SK-N-SH (cell line): ENCODE measurements around the gene BCLAF1. TPM values are rescaled to one million over a fixed set of nuclear protein-coding genes. Genes with fewer than 3 reads are reported as not detected.

Experiments
- CTCF ChIA-PET: fragments of 300-600, 350-600 bp; formaldehyde crosslinking; extraction: SDS; loops from one replicate; lab custom pipeline; 2021; lab: Yijun Ruan, JAX
- POLR2A ChIA-PET: fragments of 350-600 bp; sonication (Branson Sonifier 250); formaldehyde crosslinking; extraction: SDS; loops from one replicate; lab custom pipeline; 2020; ENCODE audit warnings: antibody characterized with exemption, inconsistent platforms; lab: Yijun Ruan, JAX
- DNase-seq: peaks from one replicate; pipeline ENCODE4 v3.0.0; 2012
- H2AFZ ChIP-seq: fragments of 200-600 bp; sonication (generic); 2 replicates; pipeline ENCODE4 v1.8.1; 2016; ENCODE audit warnings: antibody characterized with exemption, mild to moderate bottlenecking, low read depth
- H3F3A ChIP-seq: fragments of 200-600 bp; sonication (generic); replicated peaks from 2 replicates; pipeline ENCODE3; 2016; ENCODE audit warnings: antibody characterized with exemption, mild to moderate bottlenecking; ENCODE audit not compliant: insufficient read depth
- H3K27ac ChIP-seq, 2 experiments: fragments of 200-500 bp in 1 of 2; fragments of 200-600 bp in 1 of 2; sonication (Bioruptor generic) in 1 of 2; sonication (generic), shearing (Covaris generic) in 1 of 2; 2 replicates each; pipeline versions ENCODE4 v1.5.1 to v1.6.1; 2014 to 2016; ENCODE audit warnings: low read depth in 2 of 2, inconsistent platforms in 1 of 2, low read length in 1 of 2, mild to moderate bottlenecking in 1 of 2, mixed read lengths in 1 of 2
- H3K27me3 ChIP-seq: fragments of 200-600 bp; sonication (generic), shearing (Covaris generic); 2 replicates; pipeline ENCODE4 v1.6.1; 2016; ENCODE audit warnings: mixed run types; ENCODE audit not compliant: insufficient read depth
- H3K36me3 ChIP-seq, 2 experiments: fragments of 200-500 bp in 1 of 2; fragments of 200-600 bp in 1 of 2; sonication (Bioruptor generic) in 1 of 2; sonication (generic) in 1 of 2; replicated peaks in 1 of 2; 2 replicates each; pipeline versions ENCODE3 to v1.5.1; 2014 to 2016; ENCODE audit warnings: low read length in 1 of 2, mild to moderate bottlenecking in 1 of 2; ENCODE audit not compliant: insufficient read depth in 2 of 2, control insufficient read depth in 1 of 2
- H3K4me1 ChIP-seq, 2 experiments: fragments of 200-500 bp in 1 of 2; fragments of 200-600 bp in 1 of 2; sonication (Bioruptor generic) in 1 of 2; sonication (generic), shearing (Covaris generic) in 1 of 2; 2 replicates each; pipeline versions ENCODE4 v1.5.1 to v1.6.1; 2014 to 2016; ENCODE audit warnings: low read depth in 1 of 2, low read length in 1 of 2, mixed run types in 1 of 2; ENCODE audit not compliant: insufficient read depth in 2 of 2, control insufficient read depth in 1 of 2
- H3K4me2 ChIP-seq: fragments of 200-600 bp; sonication (generic), shearing (Covaris generic); 2 replicates; pipeline ENCODE4 v1.6.1; 2017; ENCODE audit warnings: mixed run types
- H3K4me3 ChIP-seq, 2 experiments: fragments of 200-500 bp in 1 of 2; fragments of 200-600 bp in 1 of 2; sonication (Bioruptor generic) in 1 of 2; sonication (generic), shearing (Covaris generic) in 1 of 2; 2 replicates each; pipeline versions ENCODE4 v1.5.1 to v1.8.1; 2014 to 2016; ENCODE audit warnings: low read depth in 2 of 2, inconsistent platforms in 1 of 2, low read length in 1 of 2, mild to moderate bottlenecking in 1 of 2, mixed read lengths in 1 of 2, moderate library complexity in 1 of 2
- H3K79me2 ChIP-seq: fragments of 200-600 bp; sonication (generic); 2 replicates; pipeline ENCODE4 v1.8.1; 2017; ENCODE audit warnings: mild to moderate bottlenecking; ENCODE audit not compliant: insufficient read depth
- H3K9ac ChIP-seq: fragments of 200-600 bp; sonication (generic); 2 replicates; pipeline ENCODE4 v1.6.1; 2017; ENCODE audit warnings: mixed run types
- H3K9me2 ChIP-seq: fragments of 200-600 bp; sonication (generic); 2 replicates; pipeline ENCODE4 v1.6.1; 2017; ENCODE audit warnings: mixed run types
- H3K9me3 ChIP-seq: fragments of 200-600 bp; sonication (generic); 2 replicates; pipeline ENCODE4 v1.6.1; 2017; ENCODE audit warnings: mixed run types, mild to moderate bottlenecking, moderate library complexity
- H4K20me1 ChIP-seq: fragments of 200-600 bp; sonication (generic); 2 replicates; pipeline ENCODE4 v1.6.1; 2017; ENCODE audit warnings: mild to moderate bottlenecking, mixed run types; ENCODE audit not compliant: insufficient read depth
- FOSL2 ChIP-seq: IDR thresholded peaks from 2 replicates; pipeline ENCODE4 v1.4.0; 2012; ENCODE audit warnings: low read depth, mild to moderate bottlenecking, moderate library complexity, borderline replicate concordance
- MEF2A ChIP-seq: IDR thresholded peaks from 2 replicates; pipeline ENCODE4 v1.4.0; 2012; ENCODE audit warnings: low read depth, borderline replicate concordance
- NFIC ChIP-seq: IDR thresholded peaks from 2 replicates; pipeline ENCODE4 v1.4.0; 2012; ENCODE audit warnings: borderline replicate concordance
- NRF1 ChIP-seq: IDR thresholded peaks from 2 replicates; pipeline ENCODE4 v1.6.1; 2012; ENCODE audit warnings: low read depth, mild to moderate bottlenecking, low read length
- POLR2AphosphoS5 ChIP-seq: IDR thresholded peaks from 2 replicates; pipeline ENCODE4 v1.6.1; 2012; ENCODE audit warnings: low read depth, low read length
- RAD21 ChIP-seq: IDR thresholded peaks from 2 replicates; pipeline ENCODE4 v1.6.1; 2012; ENCODE audit warnings: mild to moderate bottlenecking, low read length
- RCOR1 ChIP-seq: fragments of 150-350 bp; IDR thresholded peaks from 2 replicates; pipeline ENCODE4 v1.6.1; 2017; ENCODE audit warnings: antibody characterized with exemption, low read length
- RFX5 ChIP-seq: IDR thresholded peaks from 2 replicates; pipeline ENCODE4 v1.6.1; 2012; ENCODE audit warnings: mild to moderate bottlenecking, improper control_type of control experiment, low read length
- RXRA ChIP-seq: IDR thresholded peaks from 2 replicates; pipeline ENCODE4 v1.4.0; 2012; ENCODE audit warnings: low read depth, mild to moderate bottlenecking, borderline replicate concordance
- SMC3 ChIP-seq: IDR thresholded peaks from 2 replicates; pipeline ENCODE4 v1.6.1; 2012; ENCODE audit warnings: low read depth, low read length, improper control_type of control experiment
- TAF1 ChIP-seq: IDR thresholded peaks from 2 replicates; pipeline ENCODE4 v1.6.1; 2012; ENCODE audit warnings: low read depth, mild to moderate bottlenecking, low read length, moderate library complexity, borderline replicate concordance
- TEAD4 ChIP-seq: IDR thresholded peaks from 2 replicates; pipeline ENCODE4 v1.4.0; 2012; ENCODE audit warnings: mild to moderate bottlenecking, borderline replicate concordance; ENCODE audit not compliant: insufficient read depth
- WGBS: methylation state at CpG from one replicate; pipeline ENCODE4 v1.1.6; 2017; ENCODE audit warnings: low lambda C conversion rate; 5-methylcytosine and 5-hydroxymethylcytosine counted together
- polyA plus RNA-seq, 3 experiments: library from polyadenylated mRNA; depleted of rRNA; stranded (reverse); fragments of >200 nt; gene quantifications; 2 replicates each; pipeline ENCODE4 v1.2.3, GENCODE V29; 2012
- TF ChIP-seq, protein P1 (sequence below): IDR thresholded peaks from 2 replicates; pipeline ENCODE4 v1.4.0; 2012; ENCODE audit warnings: low read depth, borderline replicate concordance
- TF ChIP-seq, protein P2 (sequence below): IDR thresholded peaks from 2 replicates; pipeline ENCODE4 v1.4.0; 2012; ENCODE audit warnings: low read depth, borderline replicate concordance
- TF ChIP-seq, protein P3 (sequence below): fragments of 200-600 bp; sonication (generic); IDR thresholded peaks from 2 replicates; pipeline ENCODE4 v1.6.1; 2017; ENCODE audit warnings: antibody characterized with exemption, mild to moderate bottlenecking, moderate library complexity
- TF ChIP-seq, protein P4 (sequence below): IDR thresholded peaks from 2 replicates; pipeline ENCODE4 v1.6.1; 2012; ENCODE audit warnings: mild to moderate bottlenecking, low read depth, low read length, moderate library complexity

Gene BCLAF1
- polyA plus RNA-seq, 1 of the 3 experiments (the other 2 are of a cell fraction): 21.9 TPM

DNA sequence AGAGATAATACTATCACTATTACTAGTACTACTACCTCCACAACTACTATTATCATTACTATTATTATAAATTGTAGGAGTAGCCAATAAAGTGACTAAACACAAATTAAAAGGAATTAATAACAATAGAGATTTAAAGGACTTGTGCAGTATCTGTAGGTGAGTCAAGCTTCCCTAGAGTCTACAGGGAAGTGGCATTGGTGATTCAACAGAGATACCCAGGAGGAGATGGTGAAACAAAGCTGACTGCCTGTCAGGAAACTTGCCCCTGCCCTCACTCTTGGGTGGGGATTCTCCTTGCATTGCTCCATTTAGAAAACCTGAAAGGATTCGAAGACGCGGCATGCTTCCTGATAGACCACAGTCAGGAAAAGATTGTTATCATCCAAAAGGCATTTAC is 23.3 kb upstream of the BCLAF1 start:
- WGBS: 96% methylated on average over 3 of the region's 3 CpGs
- no peak overlapping the region for H2AFZ ChIP-seq
- H3K36me3 ChIP-seq: no peaks in the 10 kb centered on the region
- CTCF ChIA-PET: interaction anchor here (1.1 to 1.4 kb wide), 2 partner anchors 23 to 234 kb away, joined by 3 to 4 read pairs; partner anchors contain the start of gene BCLAF1
- no peaks in the 10 kb centered on the region for H3K79me2 ChIP-seq
- H3K9ac ChIP-seq: no peak overlapping the region
- DNase-seq: no peak
- peaks cover 0 to under 1% of the 10 kb centered on the region in 2 experiments; a peak in 1 of 4 replicates for H3K4me1 ChIP-seq
- no peaks in the 10 kb centered on the region for H3K9me2 ChIP-seq
- H3K4me2 ChIP-seq: no peak overlapping the region
- no peak overlapping the region for H3K4me3 ChIP-seq
- H4K20me1 ChIP-seq: no peaks in the 10 kb centered on the region
- H3K27ac ChIP-seq: no peak overlapping the region
- no peaks in the 10 kb centered on the region for H3F3A ChIP-seq
- H3K9me3 ChIP-seq: no peaks in the 10 kb centered on the region
- TF ChIP-seq POLR2AphosphoS5 (no peak), RFX5 (no peak), NRF1 (no peak), RCOR1 (no peak), NFIC (no peak)
- TF ChIP-seq, protein P1, sequence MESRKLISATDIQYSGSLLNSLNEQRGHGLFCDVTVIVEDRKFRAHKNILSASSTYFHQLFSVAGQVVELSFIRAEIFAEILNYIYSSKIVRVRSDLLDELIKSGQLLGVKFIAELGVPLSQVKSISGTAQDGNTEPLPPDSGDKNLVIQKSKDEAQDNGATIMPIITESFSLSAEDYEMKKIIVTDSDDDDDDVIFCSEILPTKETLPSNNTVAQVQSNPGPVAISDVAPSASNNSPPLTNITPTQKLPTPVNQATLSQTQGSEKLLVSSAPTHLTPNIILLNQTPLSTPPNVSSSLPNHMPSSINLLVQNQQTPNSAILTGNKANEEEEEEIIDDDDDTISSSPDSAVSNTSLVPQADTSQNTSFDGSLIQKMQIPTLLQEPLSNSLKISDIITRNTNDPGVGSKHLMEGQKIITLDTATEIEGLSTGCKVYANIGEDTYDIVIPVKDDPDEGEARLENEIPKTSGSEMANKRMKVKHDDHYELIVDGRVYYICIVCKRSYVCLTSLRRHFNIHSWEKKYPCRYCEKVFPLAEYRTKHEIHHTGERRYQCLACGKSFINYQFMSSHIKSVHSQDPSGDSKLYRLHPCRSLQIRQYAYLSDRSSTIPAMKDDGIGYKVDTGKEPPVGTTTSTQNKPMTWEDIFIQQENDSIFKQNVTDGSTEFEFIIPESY: no peak
- POLR2A ChIA-PET: no interaction called here
- no peaks in the 10 kb centered on the region; the same call in 1 of the 2 replicates for H3K27me3 ChIP-seq

DNA sequence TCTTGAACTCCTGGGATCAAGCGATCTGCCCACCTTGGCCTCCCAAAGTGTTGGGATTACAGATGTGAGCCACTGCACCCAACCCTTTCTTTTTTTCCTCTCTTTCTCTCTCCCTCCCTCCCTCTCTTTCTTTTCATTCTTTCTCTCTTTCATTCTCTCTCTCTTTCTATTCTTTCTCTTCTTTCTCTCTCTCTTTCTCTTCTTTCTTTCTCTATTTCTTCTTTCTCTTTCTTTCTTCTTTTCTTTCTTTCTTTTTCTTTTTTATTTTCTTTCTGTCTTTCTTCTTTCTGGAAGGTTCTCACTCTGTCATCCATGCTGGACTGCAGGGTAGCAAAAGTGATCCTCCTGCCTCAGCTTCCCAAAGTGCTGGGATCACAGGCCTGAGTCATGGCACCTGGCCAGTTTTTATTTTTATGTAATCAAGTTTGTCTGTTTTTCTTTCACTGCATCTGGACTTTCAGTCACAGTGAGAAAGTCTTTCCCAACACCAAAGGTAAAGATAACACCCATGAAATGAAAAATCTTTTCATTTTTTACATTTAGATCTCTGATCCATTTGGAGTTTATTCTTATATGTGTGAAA is 20.2 kb upstream of the BCLAF1 start:
- 94% methylated on average over 1 of the region's 1 CpG for whole genome bisulfite sequencing
- Histone ChIP-seq H3K9ac (no peak overlapping the region), H2AFZ (no peak overlapping the region), H3K9me2 (no peaks in the 10 kb centered on the region), H3K4me3 (no peak overlapping the region), H3K27ac (no peak overlapping the region), H3K27me3 (no peaks in the 10 kb centered on the region; the same call in 1 of the 2 replicates), H3K36me3 (no peaks in the 10 kb centered on the region), H3K79me2 (no peaks in the 10 kb centered on the region), H3K4me1 (peaks cover 0 to 6% of the 10 kb centered on the region in 2 experiments; a peak in 1 of 4 replicates), H3K9me3 (no peaks in the 10 kb centered on the region), H3F3A (no peaks in the 10 kb centered on the region), H4K20me1 (no peaks in the 10 kb centered on the region), H3K4me2 (no peak overlapping the region)
- TF ChIP-seq RCOR1 (no peak), NRF1 (no peak), TEAD4 (no peak), SMC3 (no peak), RAD21 (no peak), MEF2A (no peak), RXRA (no peak), FOSL2 (no peak), TAF1 (no peak)
- TF ChIP-seq, protein P2, sequence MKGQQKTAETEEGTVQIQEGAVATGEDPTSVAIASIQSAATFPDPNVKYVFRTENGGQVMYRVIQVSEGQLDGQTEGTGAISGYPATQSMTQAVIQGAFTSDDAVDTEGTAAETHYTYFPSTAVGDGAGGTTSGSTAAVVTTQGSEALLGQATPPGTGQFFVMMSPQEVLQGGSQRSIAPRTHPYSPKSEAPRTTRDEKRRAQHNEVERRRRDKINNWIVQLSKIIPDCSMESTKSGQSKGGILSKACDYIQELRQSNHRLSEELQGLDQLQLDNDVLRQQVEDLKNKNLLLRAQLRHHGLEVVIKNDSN: no peak
- TF ChIP-seq, protein P3, sequence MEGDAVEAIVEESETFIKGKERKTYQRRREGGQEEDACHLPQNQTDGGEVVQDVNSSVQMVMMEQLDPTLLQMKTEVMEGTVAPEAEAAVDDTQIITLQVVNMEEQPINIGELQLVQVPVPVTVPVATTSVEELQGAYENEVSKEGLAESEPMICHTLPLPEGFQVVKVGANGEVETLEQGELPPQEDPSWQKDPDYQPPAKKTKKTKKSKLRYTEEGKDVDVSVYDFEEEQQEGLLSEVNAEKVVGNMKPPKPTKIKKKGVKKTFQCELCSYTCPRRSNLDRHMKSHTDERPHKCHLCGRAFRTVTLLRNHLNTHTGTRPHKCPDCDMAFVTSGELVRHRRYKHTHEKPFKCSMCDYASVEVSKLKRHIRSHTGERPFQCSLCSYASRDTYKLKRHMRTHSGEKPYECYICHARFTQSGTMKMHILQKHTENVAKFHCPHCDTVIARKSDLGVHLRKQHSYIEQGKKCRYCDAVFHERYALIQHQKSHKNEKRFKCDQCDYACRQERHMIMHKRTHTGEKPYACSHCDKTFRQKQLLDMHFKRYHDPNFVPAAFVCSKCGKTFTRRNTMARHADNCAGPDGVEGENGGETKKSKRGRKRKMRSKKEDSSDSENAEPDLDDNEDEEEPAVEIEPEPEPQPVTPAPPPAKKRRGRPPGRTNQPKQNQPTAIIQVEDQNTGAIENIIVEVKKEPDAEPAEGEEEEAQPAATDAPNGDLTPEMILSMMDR: no peak
- TF ChIP-seq, protein P4, sequence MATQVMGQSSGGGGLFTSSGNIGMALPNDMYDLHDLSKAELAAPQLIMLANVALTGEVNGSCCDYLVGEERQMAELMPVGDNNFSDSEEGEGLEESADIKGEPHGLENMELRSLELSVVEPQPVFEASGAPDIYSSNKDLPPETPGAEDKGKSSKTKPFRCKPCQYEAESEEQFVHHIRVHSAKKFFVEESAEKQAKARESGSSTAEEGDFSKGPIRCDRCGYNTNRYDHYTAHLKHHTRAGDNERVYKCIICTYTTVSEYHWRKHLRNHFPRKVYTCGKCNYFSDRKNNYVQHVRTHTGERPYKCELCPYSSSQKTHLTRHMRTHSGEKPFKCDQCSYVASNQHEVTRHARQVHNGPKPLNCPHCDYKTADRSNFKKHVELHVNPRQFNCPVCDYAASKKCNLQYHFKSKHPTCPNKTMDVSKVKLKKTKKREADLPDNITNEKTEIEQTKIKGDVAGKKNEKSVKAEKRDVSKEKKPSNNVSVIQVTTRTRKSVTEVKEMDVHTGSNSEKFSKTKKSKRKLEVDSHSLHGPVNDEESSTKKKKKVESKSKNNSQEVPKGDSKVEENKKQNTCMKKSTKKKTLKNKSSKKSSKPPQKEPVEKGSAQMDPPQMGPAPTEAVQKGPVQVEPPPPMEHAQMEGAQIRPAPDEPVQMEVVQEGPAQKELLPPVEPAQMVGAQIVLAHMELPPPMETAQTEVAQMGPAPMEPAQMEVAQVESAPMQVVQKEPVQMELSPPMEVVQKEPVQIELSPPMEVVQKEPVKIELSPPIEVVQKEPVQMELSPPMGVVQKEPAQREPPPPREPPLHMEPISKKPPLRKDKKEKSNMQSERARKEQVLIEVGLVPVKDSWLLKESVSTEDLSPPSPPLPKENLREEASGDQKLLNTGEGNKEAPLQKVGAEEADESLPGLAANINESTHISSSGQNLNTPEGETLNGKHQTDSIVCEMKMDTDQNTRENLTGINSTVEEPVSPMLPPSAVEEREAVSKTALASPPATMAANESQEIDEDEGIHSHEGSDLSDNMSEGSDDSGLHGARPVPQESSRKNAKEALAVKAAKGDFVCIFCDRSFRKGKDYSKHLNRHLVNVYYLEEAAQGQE: no peak
- DNase-seq: no peak
- POLR2A ChIA-PET: no interaction called here
- CTCF ChIA-PET: interaction anchor here (3.1 to 4.3 kb wide), 2 partner anchors 7 to 240 kb away, joined by 10 to 15 read pairs; partner anchors contain the start of gene MAP7
